ENCODE data around the gene FUS.

FUS gene

GRCh38 chr16:31204871-31205666, 25.1 kb downstream of the FUS start:
- DNase-seq = no peak

GRCh38 chr16:31206776-31207175, 26.8 kb downstream of the FUS start:
- DNase-seq = no peak

GRCh38 chr16:31213342-31213741, 33.4 kb downstream of the FUS start:
- no peak for DNase-seq

- no peak for DNase-seq
Measured at GRCh38 chr16:31213877-31214707, 34.2 kb downstream of the FUS start, which contains the start of gene TRIM72. Gene TRIM72 (plus strand): TSS chr16:31214119. CDS start chr16:31214739, 620 bp downstream.

- no peak for DNase-seq
Measured at GRCh38 chr16:31214708-31215286, 34.9 kb downstream of the FUS start.

GRCh38 chr16:31215287-31216162, 35.6 kb downstream of the FUS start:
- peak; percentile 23 for DNase-seq

GRCh38 chr16:31216422-31217135, 36.6 kb downstream of the FUS start, which contains the start of gene PYDC1:
Gene PYDC1 (minus strand): TSS chr16:31217135. CDS start chr16:31217028, 107 bp downstream.
- no peak for DNase-seq

- no peak for DNase-seq
Measured at GRCh38 chr16:31217136-31217530, 37.2 kb downstream of the FUS start.

GRCh38 chr16:31219154-31219741, 39.3 kb downstream of the FUS start:
- no peak for DNase-seq

- DNase-seq = no peak
Measured at GRCh38 chr16:31221357-31222160, 41.6 kb downstream of the FUS start.

- DNase-seq = no peak
Measured at GRCh38 chr16:31223044-31223443, 43.1 kb downstream of the FUS start.

GRCh38 chr16:31224092-31224955, 44.4 kb downstream of the FUS start:
- no peak for DNase-seq

- no peak for DNase-seq
Measured at GRCh38 chr16:31225193-31225592, 45.3 kb downstream of the FUS start.

GRCh38 chr16:31228206-31228605, 48.3 kb downstream of the FUS start:
- no peak for DNase-seq

- no peak for DNase-seq
Measured at GRCh38 chr16:31229501-31229900, 49.6 kb downstream of the FUS start.

- no peak for DNase-seq
Measured at GRCh38 chr16:31238041-31238440, 58.1 kb downstream of the FUS start.
